SK-N-MC (cell line): ENCODE results near the gene ZNF860.

Experiments used
- EZH2 ChIP-seq: fragments of 200-600 bp; sonication (generic); IDR thresholded peaks from one replicate; pipeline ENCODE4 v1.6.1; 2017; ENCODE audit warnings: antibody characterized with exemption
- FOXP2 ChIP-seq: optimal IDR thresholded peaks from 2 replicates; pipeline ENCODE3; 2011; ENCODE audit warnings: mild to moderate bottlenecking, moderate library complexity; ENCODE audit not compliant: insufficient read depth; ENCODE audit errors: extremely low read length, control extremely low read depth
- POLR2AphosphoS5 ChIP-seq: IDR thresholded peaks from 2 replicates; pipeline ENCODE4 v1.6.1; 2012; ENCODE audit warnings: mild to moderate bottlenecking, low read depth, low read length, borderline replicate concordance

- TF ChIP-seq EZH2 (no peak), POLR2AphosphoS5 (no peak), FOXP2 (no peak)
Observed at GRCh38 chr3:31943041-31943440, 38.5 kb upstream of the ZNF860 start.
